Spinal cord (tissue), 10 donors: ENCODE results near the gene RNF38. TPM values are rescaled to one million over a fixed set of nuclear protein-coding genes. Genes with fewer than 3 reads are reported as not detected.
"Not testable (repeated sequence)": the region's sequence is repeated elsewhere in the genome, so short reads cannot be mapped to it uniquely, and the experiment has no call there.

Experiments
- DNase-seq, 6 donors: peaks; one replicate each; pipeline versions ENCODE4 v3.0.0 to v3.0.0-alpha.2; 2013 to 2015; ENCODE audit warnings: low spot score in 6 of 6, low read depth in 4 of 6
- H3K27ac ChIP-seq: one replicate; pipeline ENCODE4 v1.5.1; 2013; ENCODE audit warnings: low read depth, low read length, control low read depth
- H3K27me3 ChIP-seq: one replicate; pipeline ENCODE4 v1.6.1; 2013; ENCODE audit warnings: low read length; ENCODE audit not compliant: control insufficient read depth, insufficient read depth
- H3K36me3 ChIP-seq: one replicate; pipeline ENCODE4 v1.6.1; 2013; ENCODE audit warnings: low read length; ENCODE audit not compliant: control insufficient read depth, insufficient read depth
- H3K4me1 ChIP-seq: one replicate; pipeline ENCODE4 v1.6.1; 2013; ENCODE audit warnings: low read length; ENCODE audit not compliant: control insufficient read depth, insufficient read depth
- H3K4me3 ChIP-seq: one replicate; pipeline ENCODE4 v1.5.1; 2013; ENCODE audit warnings: low read depth, low read length, control low read depth
- H3K9me3 ChIP-seq: one replicate; pipeline ENCODE4 v1.6.1; 2013; ENCODE audit warnings: low read length; ENCODE audit not compliant: control insufficient read depth, insufficient read depth
- WGBS: methylation state at CpG from one replicate; pipeline ENCODE4 v1.1.5; 2013; ENCODE audit warnings: missing lambda C conversion rate; ENCODE audit not compliant: insufficient coverage; 5-methylcytosine and 5-hydroxymethylcytosine counted together
- polyA plus RNA-seq, 2 donors: library from polyadenylated mRNA; unstranded; fragments of 120-200 nt; gene quantifications; one replicate each; pipeline ENCODE4 v1.2.1, GENCODE V29; 2013; ENCODE audit not compliant: insufficient read length in 2 of 2
- total RNA-seq, 2 donors: library from RNA; depleted of rRNA in 1 of 2; stranded (reverse); fragments of 120-200 nt in 1 of 2; fragments of >200 nt in 1 of 2; gene quantifications; one replicate each; pipeline versions ENCODE4 v1.2.3 to v1.2.4, GENCODE V29; 2013 to 2014
- donor health status: healthy.

The RNF38 gene
- total and polyA plus RNA-seq, 4 donors = 23.0 to 46.9 (median 36.9) TPM

DNA sequence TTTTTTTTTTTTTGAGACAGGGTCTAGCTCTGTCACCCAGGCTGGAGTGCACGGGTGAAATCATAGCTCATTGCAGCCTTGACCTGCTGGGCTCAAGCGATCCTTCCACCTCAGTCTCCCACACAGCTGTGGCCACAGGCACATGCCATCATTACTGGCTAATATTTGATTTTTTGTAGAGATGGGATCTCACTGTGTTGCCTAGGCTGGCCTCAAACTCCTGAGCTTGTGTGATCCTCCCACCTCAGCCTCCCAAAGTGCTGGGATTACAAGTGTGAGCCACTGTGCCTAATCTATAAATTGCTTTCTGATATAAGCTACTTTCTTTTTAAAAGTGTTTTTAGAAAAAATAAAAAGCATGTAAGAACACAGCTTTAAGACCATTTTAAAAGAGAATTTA is 85.3 kb downstream of the RNF38 start:
- H3K9me3 ChIP-seq = no peaks in the 10 kb centered on the region
- peaks cover 39% of the 10 kb centered on the region for H3K4me1 ChIP-seq
- no peaks in the 10 kb centered on the region for H3K36me3 ChIP-seq
- no peaks in the 10 kb centered on the region for H3K27me3 ChIP-seq
- WGBS = no CpG with 5 or more reads among the region's 2 CpGs
- H3K27ac ChIP-seq = no peak overlapping the region
- no peak for DNase-seq
- H3K4me3 ChIP-seq = no peak overlapping the region

GRCh38 chr9:36306471-36307306 is 93.4 kb downstream of the RNF38 start:
- H3K36me3 ChIP-seq = no peaks in the 10 kb centered on the region
- H3K4me3 ChIP-seq = no peak overlapping the region
- H3K9me3 ChIP-seq = no peaks in the 10 kb centered on the region
- no peak for DNase-seq
- H3K27ac ChIP-seq = no peak overlapping the region
- 88% methylated on average over 5 of the region's 8 CpGs for WGBS
- no peaks in the 10 kb centered on the region for H3K27me3 ChIP-seq
- H3K4me1 ChIP-seq = no peaks in the 10 kb centered on the region

DNA sequence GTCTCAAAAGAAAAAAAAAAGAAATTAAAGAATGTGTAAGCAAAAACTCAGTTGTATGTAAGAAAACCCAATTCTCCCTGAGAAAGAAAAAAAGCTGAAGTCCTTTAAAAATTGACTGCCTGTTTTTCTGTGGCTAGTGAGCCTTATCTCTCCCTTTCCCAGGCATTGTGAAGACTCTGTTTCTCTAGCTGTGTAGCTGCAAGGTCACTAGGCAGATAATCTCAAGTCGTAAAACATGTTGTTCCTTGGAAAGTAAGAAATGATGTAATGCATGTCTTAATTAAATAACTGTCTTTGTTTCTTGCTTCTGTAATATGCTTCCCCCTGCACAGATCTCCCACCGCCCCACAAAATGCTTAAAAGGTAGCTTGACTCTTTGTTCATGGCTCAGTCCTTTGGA is 95.7 kb downstream of the RNF38 start:
- H3K27me3 ChIP-seq, H3K36me3 ChIP-seq, H3K9me3 ChIP-seq, H3K27ac ChIP-seq, H3K4me1 ChIP-seq, DNase-seq, H3K4me3 ChIP-seq: not testable (repeated sequence)
- no CpG with 5 or more reads among the region's 2 CpGs for WGBS

DNA sequence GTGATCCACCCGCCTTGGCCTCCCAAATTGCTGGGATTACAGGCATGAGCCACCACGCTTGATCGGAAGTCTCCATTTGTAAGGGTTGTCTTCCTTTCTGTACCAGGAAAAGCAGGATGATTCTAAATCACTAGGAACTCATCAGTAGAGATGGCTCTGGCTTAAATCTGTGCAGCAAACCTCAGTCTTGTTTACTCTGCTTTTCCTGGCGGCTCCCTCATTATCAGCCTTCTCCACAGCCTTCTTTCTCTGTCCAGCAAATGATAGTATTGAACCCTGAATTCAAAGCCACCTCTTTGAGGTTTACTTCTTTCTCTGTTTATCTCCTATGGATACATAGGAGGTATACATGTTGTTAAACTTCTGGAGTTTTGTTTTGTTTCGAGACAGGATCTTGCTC is 98.8 kb downstream of the RNF38 start:
- H3K4me1 ChIP-seq = no peaks in the 10 kb centered on the region
- no peak overlapping the region for H3K27ac ChIP-seq
- no peak for DNase-seq
- H3K36me3 ChIP-seq = no peaks in the 10 kb centered on the region
- H3K27me3 ChIP-seq = no peaks in the 10 kb centered on the region
- H3K4me3 ChIP-seq = no peak overlapping the region
- WGBS = 100% methylated on average over 3 of the region's 5 CpGs
- H3K9me3 ChIP-seq = no peaks in the 10 kb centered on the region

DNA sequence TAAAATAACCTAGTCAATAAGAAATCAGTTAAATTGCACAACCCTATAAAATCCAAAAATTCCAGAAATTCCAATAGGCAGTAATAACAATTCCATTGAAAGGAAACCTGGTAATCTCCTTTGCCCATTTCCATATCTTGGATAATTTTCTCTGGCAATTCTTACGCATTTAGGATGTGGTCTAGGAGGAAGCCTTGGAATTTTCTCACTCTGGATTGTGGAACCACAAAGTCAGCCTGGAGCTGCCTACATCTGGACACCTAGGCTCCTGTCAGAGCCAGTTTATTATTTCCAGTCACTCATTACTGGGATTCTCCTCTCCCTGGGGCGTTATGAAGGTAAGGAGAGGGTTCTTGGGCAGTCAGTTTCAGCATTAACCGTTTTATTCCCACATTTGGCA is 101.5 kb downstream of the RNF38 start:
- H3K4me1 ChIP-seq = no peaks in the 10 kb centered on the region
- DNase-seq = no peak
- 100% methylated on average over 1 of the region's 3 CpGs for WGBS
- no peak overlapping the region for H3K27ac ChIP-seq
- no peak overlapping the region for H3K4me3 ChIP-seq
- H3K27me3 ChIP-seq = no peaks in the 10 kb centered on the region
- no peaks in the 10 kb centered on the region for H3K9me3 ChIP-seq
- no peaks in the 10 kb centered on the region for H3K36me3 ChIP-seq

DNA sequence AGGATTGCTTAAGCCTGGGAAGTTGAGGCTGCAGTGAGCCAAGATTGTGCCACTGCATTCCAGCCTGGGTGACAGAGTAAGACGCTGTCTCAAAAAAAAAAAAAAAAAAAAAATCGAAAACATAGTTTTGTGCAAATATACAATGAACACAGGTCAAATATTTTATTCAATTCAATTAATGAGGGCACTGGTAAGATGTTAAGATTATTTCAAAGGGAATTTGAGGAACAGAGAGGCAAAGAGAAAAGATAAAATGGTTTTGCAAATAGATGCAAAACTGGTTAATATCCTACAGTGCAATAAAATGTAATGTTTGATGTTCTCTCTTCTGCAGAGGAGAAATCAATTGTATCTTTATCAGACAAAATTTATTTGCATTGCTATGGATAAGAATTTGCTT is 102.3 kb downstream of the RNF38 start:
- no peaks in the 10 kb centered on the region for H3K9me3 ChIP-seq
- no peaks in the 10 kb centered on the region for H3K4me1 ChIP-seq
- H3K4me3 ChIP-seq = no peak overlapping the region
- H3K27ac ChIP-seq = no peak overlapping the region
- no peaks in the 10 kb centered on the region for H3K36me3 ChIP-seq
- no peaks in the 10 kb centered on the region for H3K27me3 ChIP-seq
- no peak for DNase-seq
- no CpG with 5 or more reads among the region's 2 CpGs for WGBS

DNA sequence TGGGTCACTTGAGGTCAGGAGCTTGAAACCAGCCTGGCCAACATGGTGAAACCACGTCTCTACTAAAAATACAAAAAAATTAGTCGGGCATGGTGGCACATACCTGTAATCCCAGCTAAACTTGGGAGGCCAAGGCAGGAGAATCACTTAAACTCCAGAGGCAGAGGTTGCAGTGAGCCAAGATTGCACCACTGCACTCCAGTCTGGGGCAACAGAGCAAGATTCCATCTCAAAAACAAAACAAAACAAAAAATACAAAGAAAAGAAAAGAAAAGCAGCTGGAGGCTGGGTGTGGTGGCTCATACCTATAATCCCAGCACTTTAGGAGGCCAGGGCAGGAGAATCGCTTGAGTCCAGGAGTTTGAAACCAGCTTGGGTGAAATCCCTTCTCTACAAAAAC is 105.1 kb downstream of the RNF38 start:
- not testable (repeated sequence) for H3K4me1 ChIP-seq, H3K27ac ChIP-seq, H3K36me3 ChIP-seq, H3K4me3 ChIP-seq, DNase-seq, H3K9me3 ChIP-seq, H3K27me3 ChIP-seq
- 100% methylated on average over 1 of the region's 3 CpGs for WGBS

- Histone ChIP-seq H3K9me3 (no peaks in the 10 kb centered on the region), H3K27ac (no peak overlapping the region), H3K4me3 (no peak overlapping the region), H3K4me1 (no peaks in the 10 kb centered on the region), H3K27me3 (no peaks in the 10 kb centered on the region), H3K36me3 (no peaks in the 10 kb centered on the region)
- DNase-seq = no peak
- 80% methylated on average over 5 of the region's 5 CpGs for WGBS
Observed at GRCh38 chr9:36293918-36294317, 106.2 kb downstream of the RNF38 start.

GRCh38 chr9:36293171-36293570 is 106.9 kb downstream of the RNF38 start:
- Histone ChIP-seq H3K27ac (no peak overlapping the region), H3K4me1 (no peaks in the 10 kb centered on the region), H3K36me3 (no peaks in the 10 kb centered on the region), H3K9me3 (no peaks in the 10 kb centered on the region), H3K4me3 (no peak overlapping the region), H3K27me3 (no peaks in the 10 kb centered on the region)
- DNase-seq = no peak
- 94% methylated on average over 7 of the region's 7 CpGs for WGBS

DNA sequence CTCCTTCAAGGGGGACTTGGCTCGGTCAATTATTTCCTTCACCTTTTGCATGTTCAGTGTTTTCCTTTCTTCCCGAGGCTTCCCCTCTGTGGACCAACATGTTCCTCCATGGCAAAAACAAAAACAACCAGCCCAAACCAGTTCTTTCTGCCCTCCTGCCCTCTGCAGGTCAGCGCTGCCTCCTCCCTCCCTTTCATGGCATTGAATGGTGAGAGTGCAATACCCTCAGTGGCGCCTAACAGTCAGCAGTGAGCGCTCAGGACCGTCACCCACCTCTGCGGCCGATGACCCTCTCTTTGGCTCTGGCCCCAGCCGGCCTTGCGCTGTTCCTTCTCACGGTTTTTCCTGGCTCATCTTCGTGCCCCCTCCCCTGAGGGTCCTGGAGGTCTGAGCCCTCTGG is 107.4 kb downstream of the RNF38 start:
- no peak overlapping the region for H3K27ac ChIP-seq
- H3K4me1 ChIP-seq = no peaks in the 10 kb centered on the region
- H3K27me3 ChIP-seq = no peaks in the 10 kb centered on the region

More for the DNA sequence above, 107.4 kb downstream of the RNF38 start:
- no peaks in the 10 kb centered on the region for H3K9me3 ChIP-seq
- no peak overlapping the region for H3K4me3 ChIP-seq
- WGBS = 64% methylated on average over 12 of the region's 12 CpGs
- no peaks in the 10 kb centered on the region for H3K36me3 ChIP-seq
- no peak for DNase-seq
